Measurements from ENCODE around the gene RCL1. TPM values are rescaled to one million over a fixed set of nuclear protein-coding genes. Genes with fewer than 3 reads are reported as not detected.

RCL1 gene
- total and polyA plus RNA-seq, 2 of the 13 experiments (the other 11 are each of a cell fraction or from before 2014, with no cell fraction given) = 22.3 to 31.6 TPM

DNA sequence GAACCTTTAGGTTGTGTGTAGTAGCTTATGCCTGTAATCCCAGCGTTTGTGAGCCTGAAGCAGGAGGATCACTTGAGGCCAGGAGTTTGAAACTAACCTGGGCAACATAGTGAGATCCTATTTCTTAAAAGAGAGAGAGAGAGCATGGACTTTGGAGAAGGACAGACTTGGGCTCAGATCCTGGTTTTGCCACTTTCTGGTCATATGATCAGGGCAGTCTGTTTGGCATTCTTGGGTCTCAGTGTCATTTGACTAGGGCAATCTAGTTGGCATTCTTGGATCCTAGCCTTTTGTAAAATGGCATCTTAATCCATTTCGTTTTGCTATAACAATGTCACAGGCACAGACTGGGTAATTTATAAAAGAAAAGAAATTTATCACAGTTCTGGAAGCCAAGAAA lies 28.4 kb downstream of the RCL1 start:
- Histone ChIP-seq H3K9ac (ENCODE audit: insufficient read depth, low read depth, low read length) (no peak overlapping the region), H2AFZ (ENCODE audit: low read length) (no peak overlapping the region), H3K79me2 (ENCODE audit: insufficient read depth, low read length) (peaks cover 47% of the 10 kb centered on the region), H3K9me3 (ENCODE audit: low read length) (no peaks in the 10 kb centered on the region), H3K4me2 (ENCODE audit: low read depth, low read length) (no peak overlapping the region), H3K36me3 (replicated peaks in 1 of 2; ENCODE audit: control insufficient read depth in 1 of 2, insufficient read depth in 2 of 2, low read length in 2 of 2) (peaks cover 0 to 3% of the 10 kb centered on the region in 2 experiments; a peak in 1 of 5 replicates), H3K4me3 (replicated peaks in 1 of 3; ENCODE audit: insufficient read depth in 1 of 3, low read depth in 2 of 3, low read length in 3 of 3) (no peak overlapping the region), H3K4me1 (ENCODE audit: insufficient read depth, low read length) (peaks cover 36% of the 10 kb centered on the region), H3K27ac (ENCODE audit: extremely low read length, insufficient read depth, low read length) (no peak overlapping the region), H4K20me1 (ENCODE audit: insufficient read depth, low read length) (no peaks in the 10 kb centered on the region), H3K27me3 (ENCODE audit: control insufficient read depth in 1 of 2, insufficient read depth in 2 of 2, low read length in 2 of 2) (no peaks in the 10 kb centered on the region)
- in situ Hi-C loops (cut with HindIII; ENCODE audit: extremely low pct_ligation_motif_present, low pct_unique_long_range_greater_than_20kb) (no loop called here), intact Hi-C loops (cut with micrococcal nuclease; ENCODE audit: unreplicated experiment) (no loop called here)
- peak; percentile 28 for FAIRE-seq
- no TSS peak for BruUV-seq (replicated peaks)
- 93% methylated on average over 2 of the region's 2 CpGs for WGBS (ENCODE audit: low lambda C conversion rate)
- TF ChIP-seq, protein P1, sequence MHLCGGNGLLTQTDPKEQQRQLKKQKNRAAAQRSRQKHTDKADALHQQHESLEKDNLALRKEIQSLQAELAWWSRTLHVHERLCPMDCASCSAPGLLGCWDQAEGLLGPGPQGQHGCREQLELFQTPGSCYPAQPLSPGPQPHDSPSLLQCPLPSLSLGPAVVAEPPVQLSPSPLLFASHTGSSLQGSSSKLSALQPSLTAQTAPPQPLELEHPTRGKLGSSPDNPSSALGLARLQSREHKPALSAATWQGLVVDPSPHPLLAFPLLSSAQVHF (CRISPR knock-in tag; IDR thresholded peaks at IDR 0.05) = no peak
- TF ChIP-seq, protein P2, sequence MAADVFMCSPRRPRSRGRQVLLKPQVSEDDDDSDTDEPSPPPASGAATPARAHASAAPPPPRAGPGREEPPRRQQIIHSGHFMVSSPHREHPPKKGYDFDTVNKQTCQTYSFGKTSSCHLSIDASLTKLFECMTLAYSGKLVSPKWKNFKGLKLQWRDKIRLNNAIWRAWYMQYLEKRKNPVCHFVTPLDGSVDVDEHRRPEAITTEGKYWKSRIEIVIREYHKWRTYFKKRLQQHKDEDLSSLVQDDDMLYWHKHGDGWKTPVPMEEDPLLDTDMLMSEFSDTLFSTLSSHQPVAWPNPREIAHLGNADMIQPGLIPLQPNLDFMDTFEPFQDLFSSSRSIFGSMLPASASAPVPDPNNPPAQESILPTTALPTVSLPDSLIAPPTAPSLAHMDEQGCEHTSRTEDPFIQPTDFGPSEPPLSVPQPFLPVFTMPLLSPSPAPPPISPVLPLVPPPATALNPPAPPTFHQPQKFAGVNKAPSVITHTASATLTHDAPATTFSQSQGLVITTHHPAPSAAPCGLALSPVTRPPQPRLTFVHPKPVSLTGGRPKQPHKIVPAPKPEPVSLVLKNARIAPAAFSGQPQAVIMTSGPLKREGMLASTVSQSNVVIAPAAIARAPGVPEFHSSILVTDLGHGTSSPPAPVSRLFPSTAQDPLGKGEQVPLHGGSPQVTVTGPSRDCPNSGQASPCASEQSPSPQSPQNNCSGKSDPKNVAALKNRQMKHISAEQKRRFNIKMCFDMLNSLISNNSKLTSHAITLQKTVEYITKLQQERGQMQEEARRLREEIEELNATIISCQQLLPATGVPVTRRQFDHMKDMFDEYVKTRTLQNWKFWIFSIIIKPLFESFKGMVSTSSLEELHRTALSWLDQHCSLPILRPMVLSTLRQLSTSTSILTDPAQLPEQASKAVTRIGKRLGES (CRISPR knock-in tag; IDR thresholded peaks at IDR 0.05; ENCODE audit: borderline replicate concordance) = no peak
- no peak for TF ChIP-seq KLF16 (CRISPR knock-in tag; IDR thresholded peaks at IDR 0.05)
- CTCF ChIA-PET (ENCODE audit: low intra/inter-chr PET ratio, low total read pairs) = no interaction called here
- POLR2A ChIA-PET = interaction anchor here (1.7 kb wide), 1 partner anchor 17 kb away, joined by 5 read pairs; no protein-coding TSS in a partner anchor
- no peak for DNase-seq (ENCODE audit: low spot score)
- no peak for ATAC-seq

DNA sequence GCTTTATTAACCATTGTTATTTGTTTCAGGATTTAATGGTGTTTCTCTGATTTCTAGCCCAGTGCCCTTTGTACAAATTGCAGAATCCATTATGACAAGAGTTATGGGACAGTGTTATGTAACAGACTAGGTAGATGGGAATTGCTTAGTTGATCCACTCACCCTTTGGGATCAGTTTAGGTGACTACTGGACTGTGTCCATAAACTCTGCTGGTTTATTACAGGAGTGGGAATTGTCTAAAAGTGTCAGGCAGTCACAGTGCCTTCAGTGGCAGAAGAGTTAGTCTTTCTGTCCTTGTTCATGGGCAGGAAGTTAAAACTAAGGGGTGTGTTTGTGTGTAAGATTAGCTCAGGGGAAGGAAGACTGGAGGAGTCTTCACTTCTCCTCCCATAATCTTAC lies 29.3 kb downstream of the RCL1 start:
- Histone ChIP-seq H3K79me2 (ENCODE audit: insufficient read depth, low read length) (peaks cover 45% of the 10 kb centered on the region), H3K9ac (ENCODE audit: insufficient read depth, low read depth, low read length) (no peak overlapping the region), H3K4me1 (ENCODE audit: insufficient read depth, low read length) (peaks cover 36% of the 10 kb centered on the region), H3K4me3 (replicated peaks in 1 of 3; ENCODE audit: insufficient read depth in 1 of 3, low read depth in 2 of 3, low read length in 3 of 3) (no peak overlapping the region), H2AFZ (ENCODE audit: low read length) (no peak overlapping the region), H3K27me3 (ENCODE audit: control insufficient read depth in 1 of 2, insufficient read depth in 2 of 2, low read length in 2 of 2) (no peaks in the 10 kb centered on the region), H3K9me3 (ENCODE audit: low read length) (no peaks in the 10 kb centered on the region), H3K27ac (ENCODE audit: extremely low read length, insufficient read depth, low read length) (no peak overlapping the region), H4K20me1 (ENCODE audit: insufficient read depth, low read length) (no peaks in the 10 kb centered on the region), H3K4me2 (ENCODE audit: low read depth, low read length) (no peak overlapping the region), H3K36me3 (replicated peaks in 1 of 2; ENCODE audit: control insufficient read depth in 1 of 2, insufficient read depth in 2 of 2, low read length in 2 of 2) (peaks cover 3 to 4% of the 10 kb centered on the region in 2 experiments; a peak in 2 of 5 replicates)
- no TSS peak for BruUV-seq (replicated peaks)
- ChIA-PET POLR2A (interaction anchor here (1.0 kb wide), 1 partner anchor 15 kb away, joined by 3 read pairs; no protein-coding TSS in a partner anchor), CTCF (ENCODE audit: low intra/inter-chr PET ratio, low total read pairs) (no interaction called here)
- in situ Hi-C loops (cut with HindIII; ENCODE audit: extremely low pct_ligation_motif_present, low pct_unique_long_range_greater_than_20kb) = no loop called here
- intact Hi-C loops (cut with micrococcal nuclease; ENCODE audit: unreplicated experiment) = no loop called here
- FAIRE-seq = no peak
- DNase-seq (ENCODE audit: low spot score) = no peak
- no peak for TF ChIP-seq ZNF629 (CRISPR knock-in tag; conservative IDR thresholded peaks at IDR 0.05)
- TF ChIP-seq, protein P3, sequence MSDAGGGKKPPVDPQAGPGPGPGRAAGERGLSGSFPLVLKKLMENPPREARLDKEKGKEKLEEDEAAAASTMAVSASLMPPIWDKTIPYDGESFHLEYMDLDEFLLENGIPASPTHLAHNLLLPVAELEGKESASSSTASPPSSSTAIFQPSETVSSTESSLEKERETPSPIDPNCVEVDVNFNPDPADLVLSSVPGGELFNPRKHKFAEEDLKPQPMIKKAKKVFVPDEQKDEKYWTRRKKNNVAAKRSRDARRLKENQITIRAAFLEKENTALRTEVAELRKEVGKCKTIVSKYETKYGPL (CRISPR knock-in tag; IDR thresholded peaks at IDR 0.05) = peak; percentile 23; the same call in 1 of the 2 replicates
- no peak for ATAC-seq

All from HepG2 (cell line).